OCI-LY1 (cell line): ENCODE data around the gene CACNB2.

Experiments used
- H2AFZ ChIP-seq: fragments of 200-600 bp; sonication (generic), shearing (Covaris generic); 2 replicates; pipeline ENCODE4 v1.6.0; 2014; ENCODE audit warnings: antibody characterized with exemption, mild to moderate bottlenecking, low read length
- H3F3A ChIP-seq: fragments of 200-600 bp; sonication (generic), shearing (Covaris generic); 2 replicates; pipeline ENCODE4 v1.6.0; 2014; ENCODE audit warnings: mild to moderate bottlenecking, antibody characterized with exemption, low read length, moderate library complexity; ENCODE audit not compliant: insufficient read depth
- H3K27ac ChIP-seq: fragments of 200-600 bp; sonication (generic); 2 replicates; pipeline ENCODE4 v1.5.1; 2014; ENCODE audit warnings: low read length, mixed run types, mild to moderate bottlenecking, low read depth; ENCODE audit not compliant: poor library complexity, severe bottlenecking
- H3K27me3 ChIP-seq: fragments of 200-600 bp; sonication (generic); 2 replicates; pipeline ENCODE4 v1.6.0; 2014; ENCODE audit warnings: antibody characterized with exemption, mild to moderate bottlenecking, low read length, moderate library complexity; ENCODE audit not compliant: insufficient read depth
- H3K36me3 ChIP-seq: fragments of 200-600 bp; sonication (generic); 2 replicates; pipeline ENCODE4 v1.6.1; 2014; ENCODE audit warnings: mild to moderate bottlenecking, antibody characterized with exemption, low read length, moderate library complexity, mixed read lengths; ENCODE audit not compliant: insufficient read depth
- H3K4me1 ChIP-seq: fragments of 200-600 bp; sonication (generic); 2 replicates; pipeline ENCODE4 v1.5.1; 2014; ENCODE audit warnings: mild to moderate bottlenecking, low read length, moderate library complexity; ENCODE audit not compliant: insufficient read depth, severe bottlenecking
- H3K4me2 ChIP-seq: fragments of 200-600 bp; sonication (generic), shearing (Covaris generic); 2 replicates; pipeline ENCODE4 v1.6.1; 2014; ENCODE audit warnings: low read length
- H3K4me3 ChIP-seq: fragments of 200-600 bp; sonication (generic); 2 replicates; pipeline ENCODE4 v1.5.1; 2014; ENCODE audit warnings: low read length, low read depth, mild to moderate bottlenecking, mixed read lengths; ENCODE audit not compliant: poor library complexity, severe bottlenecking
- H3K79me2 ChIP-seq: fragments of 200-600 bp; shearing (Covaris generic); 2 replicates; pipeline ENCODE4 v1.6.1; 2016; ENCODE audit warnings: mixed run types, low read length, mixed read lengths; ENCODE audit not compliant: insufficient read depth
- H3K9ac ChIP-seq: fragments of 200-600 bp; sonication (generic), shearing (Covaris generic); 2 replicates; pipeline ENCODE4 v1.6.1; 2014; ENCODE audit warnings: mild to moderate bottlenecking, low read length, mixed read lengths
- H3K9me2 ChIP-seq: fragments of 200-600 bp; sonication (generic), shearing (Covaris generic); 2 replicates; pipeline ENCODE4 v1.6.1; 2014; ENCODE audit warnings: low read depth, mild to moderate bottlenecking, low read length, mixed read lengths
- H3K9me3 ChIP-seq: fragments of 200-600 bp; shearing (Covaris generic); 2 replicates; pipeline ENCODE4 v1.6.1; 2014; ENCODE audit warnings: low read length, mixed read lengths
- H4K20me1 ChIP-seq: fragments of 200-600 bp; sonication (generic), shearing (Covaris generic); 2 replicates; pipeline ENCODE4 v1.6.0; 2016; ENCODE audit warnings: mild to moderate bottlenecking, low read length; ENCODE audit not compliant: insufficient read depth
- EZH2 ChIP-seq: fragments of 200-600 bp; sonication (generic), shearing (Covaris generic); IDR thresholded peaks from 2 replicates; pipeline ENCODE4 v1.8.0; 2017; ENCODE audit warnings: borderline replicate concordance, mixed run types, mild to moderate bottlenecking, antibody characterized with exemption, low read length, moderate library complexity, mixed read lengths
- TF ChIP-seq, protein P1 (sequence below): fragments of 200-600 bp; sonication (generic), shearing (Covaris generic); IDR thresholded peaks from 2 replicates; pipeline ENCODE4 v1.5.1; 2017; ENCODE audit warnings: mild to moderate bottlenecking, antibody characterized with exemption, low read length, moderate library complexity, mixed read lengths

The CACNB2 gene

DNA sequence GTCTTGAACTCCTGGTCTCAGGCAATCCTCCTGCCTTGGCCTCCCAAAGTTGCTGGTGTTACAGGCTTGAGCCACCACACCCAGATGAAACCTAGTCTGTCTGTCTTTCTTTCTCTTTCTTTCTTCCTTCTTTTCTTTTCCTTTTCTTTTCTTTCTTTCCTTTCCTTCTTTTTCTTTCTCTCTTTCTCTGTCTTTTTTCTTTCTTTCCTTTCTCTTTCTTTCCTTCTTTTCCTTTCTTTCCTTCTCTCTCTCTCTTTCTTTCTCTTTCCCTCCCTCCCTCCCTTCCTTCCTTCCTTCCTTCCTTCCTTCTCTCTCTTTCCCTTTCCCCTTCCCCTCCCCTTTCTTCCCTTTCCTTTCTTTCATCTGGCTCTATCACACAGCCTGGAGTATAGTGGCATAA lies 185.2 kb downstream of the CACNB2 start:
- Histone ChIP-seq H4K20me1 (no peaks in the 10 kb centered on the region), H3K9ac (no peak overlapping the region), H3K9me3 (no peaks in the 10 kb centered on the region), H3K4me2 (no peak overlapping the region), H3K4me3 (no peak overlapping the region), H3K79me2 (no peaks in the 10 kb centered on the region), H3F3A (no peaks in the 10 kb centered on the region), H2AFZ (no peak overlapping the region), H3K9me2 (no peaks in the 10 kb centered on the region), H3K4me1 (no peaks in the 10 kb centered on the region), H3K27me3 (no peaks in the 10 kb centered on the region), H3K27ac (no peak overlapping the region), H3K36me3 (no peaks in the 10 kb centered on the region; the same call in 1 of the 2 replicates)
- no peak for TF ChIP-seq EZH2
- TF ChIP-seq, protein P1, sequence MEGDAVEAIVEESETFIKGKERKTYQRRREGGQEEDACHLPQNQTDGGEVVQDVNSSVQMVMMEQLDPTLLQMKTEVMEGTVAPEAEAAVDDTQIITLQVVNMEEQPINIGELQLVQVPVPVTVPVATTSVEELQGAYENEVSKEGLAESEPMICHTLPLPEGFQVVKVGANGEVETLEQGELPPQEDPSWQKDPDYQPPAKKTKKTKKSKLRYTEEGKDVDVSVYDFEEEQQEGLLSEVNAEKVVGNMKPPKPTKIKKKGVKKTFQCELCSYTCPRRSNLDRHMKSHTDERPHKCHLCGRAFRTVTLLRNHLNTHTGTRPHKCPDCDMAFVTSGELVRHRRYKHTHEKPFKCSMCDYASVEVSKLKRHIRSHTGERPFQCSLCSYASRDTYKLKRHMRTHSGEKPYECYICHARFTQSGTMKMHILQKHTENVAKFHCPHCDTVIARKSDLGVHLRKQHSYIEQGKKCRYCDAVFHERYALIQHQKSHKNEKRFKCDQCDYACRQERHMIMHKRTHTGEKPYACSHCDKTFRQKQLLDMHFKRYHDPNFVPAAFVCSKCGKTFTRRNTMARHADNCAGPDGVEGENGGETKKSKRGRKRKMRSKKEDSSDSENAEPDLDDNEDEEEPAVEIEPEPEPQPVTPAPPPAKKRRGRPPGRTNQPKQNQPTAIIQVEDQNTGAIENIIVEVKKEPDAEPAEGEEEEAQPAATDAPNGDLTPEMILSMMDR, result no peak

DNA sequence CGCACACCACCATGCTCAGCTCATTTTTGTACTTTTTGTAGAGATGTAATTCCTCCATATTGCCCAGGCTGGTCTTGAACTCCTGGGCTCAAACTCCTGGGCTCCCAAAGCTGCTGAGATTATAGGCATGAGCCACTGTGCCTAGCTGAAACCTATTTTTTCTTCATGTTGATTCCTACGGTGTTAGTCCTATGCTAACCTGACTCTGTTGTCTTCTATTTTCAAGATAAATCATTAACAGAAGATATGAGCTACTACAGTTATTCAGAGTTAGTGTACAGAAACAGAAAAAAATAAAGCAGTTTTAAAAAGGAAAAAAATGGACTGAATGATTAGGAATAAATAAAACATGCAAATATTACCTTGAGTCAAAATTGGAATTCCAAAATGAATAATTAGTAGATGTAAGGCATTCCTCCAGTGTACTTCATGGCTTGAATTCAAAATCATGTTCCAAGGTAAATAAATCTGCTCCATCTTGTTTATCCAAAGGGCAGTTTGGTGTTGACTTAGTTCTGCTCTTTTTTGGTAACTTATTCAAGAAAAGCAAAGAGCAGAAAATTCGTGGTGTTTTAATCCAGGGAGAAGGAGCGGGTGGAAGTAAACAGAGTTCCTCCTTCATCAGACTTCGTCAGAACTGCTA lies 185.8 kb downstream of the CACNB2 start:
- H3K4me1 ChIP-seq, result no peaks in the 10 kb centered on the region
- no peaks in the 10 kb centered on the region; the same call in 1 of the 2 replicates for H3K36me3 ChIP-seq
- no peak overlapping the region for H3K4me2 ChIP-seq
- TF ChIP-seq, protein P1, result no peak
- TF ChIP-seq EZH2, result no peak
- no peak overlapping the region for H2AFZ ChIP-seq
- H3K9me2 ChIP-seq, result no peaks in the 10 kb centered on the region
- no peak overlapping the region for H3K9ac ChIP-seq
- H3F3A ChIP-seq, result no peaks in the 10 kb centered on the region
- H3K27me3 ChIP-seq, result no peaks in the 10 kb centered on the region
- no peaks in the 10 kb centered on the region for H4K20me1 ChIP-seq
- H3K9me3 ChIP-seq, result no peaks in the 10 kb centered on the region
- H3K4me3 ChIP-seq, result no peak overlapping the region
- no peaks in the 10 kb centered on the region for H3K79me2 ChIP-seq
- no peak overlapping the region for H3K27ac ChIP-seq

DNA sequence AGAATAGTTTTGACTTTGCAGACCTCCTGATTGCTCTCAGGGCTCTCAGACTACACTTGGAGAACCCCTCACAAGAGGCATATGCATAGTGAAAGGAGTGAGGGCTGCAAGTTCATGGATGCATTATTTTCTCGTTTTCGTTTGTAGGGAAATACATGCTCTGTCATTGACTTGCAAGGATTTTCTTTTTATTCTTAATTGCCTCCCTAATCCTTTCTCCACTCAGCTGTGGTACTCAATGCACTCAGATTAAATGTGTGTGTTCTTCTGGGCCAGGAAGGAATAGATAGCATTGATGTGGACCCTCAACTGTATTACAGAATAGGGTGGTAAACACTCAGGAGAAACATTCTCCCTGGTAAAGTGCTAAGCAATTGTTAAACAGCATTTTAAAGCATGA lies 188.7 kb downstream of the CACNB2 start:
- no peaks in the 10 kb centered on the region for H3K27me3 ChIP-seq
- no peaks in the 10 kb centered on the region for H3K9me3 ChIP-seq
- H3K27ac ChIP-seq, result no peak overlapping the region
- H3K4me3 ChIP-seq, result no peak overlapping the region
- H3K79me2 ChIP-seq, result no peaks in the 10 kb centered on the region
- no peaks in the 10 kb centered on the region for H4K20me1 ChIP-seq
- 0 out of 2 replicates have a peak, but pooled peaks cover 3% of the 10 kb centered on the region for H3F3A ChIP-seq
- H3K4me1 ChIP-seq, result peaks cover 11% of the 10 kb centered on the region
- TF ChIP-seq, protein P1, result no peak
- no peak for TF ChIP-seq EZH2
- no peaks in the 10 kb centered on the region for H3K9me2 ChIP-seq
- H3K36me3 ChIP-seq, result no peaks in the 10 kb centered on the region; the same call in 1 of the 2 replicates
- no peak overlapping the region for H3K9ac ChIP-seq
- H2AFZ ChIP-seq, result no peak overlapping the region
- no peak overlapping the region for H3K4me2 ChIP-seq
